ENCODE data around the gene NTRK1. TPM values are rescaled to one million over a fixed set of nuclear protein-coding genes. Genes with fewer than 3 reads are reported as not detected.

NTRK1 gene
- total and polyA plus RNA-seq, 2 of the 4 experiments (the other 2 are of a cell fraction): not detected

DNA sequence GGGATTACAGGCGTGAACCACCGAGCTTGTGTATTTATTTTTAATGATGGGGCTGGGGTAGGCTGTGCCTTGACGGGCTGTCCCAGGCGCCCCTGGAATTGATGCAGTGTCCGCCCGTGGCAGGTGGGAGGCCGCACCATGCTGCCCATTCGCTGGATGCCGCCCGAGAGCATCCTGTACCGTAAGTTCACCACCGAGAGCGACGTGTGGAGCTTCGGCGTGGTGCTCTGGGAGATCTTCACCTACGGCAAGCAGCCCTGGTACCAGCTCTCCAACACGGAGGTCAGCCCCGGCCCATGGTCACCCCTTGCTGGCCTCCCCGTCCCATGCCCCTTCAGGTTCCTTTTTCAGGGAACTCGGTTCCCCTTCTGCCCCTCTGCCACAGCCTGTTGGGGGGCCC lies 19.2 kb downstream of the NTRK1 start:
- intact Hi-C loops (cut with micrococcal nuclease): no loop called here
- ChIA-PET POLR2A (ENCODE audit: unreplicated experiment) (interaction anchor here (0.5 kb wide), 1 partner anchor 20 kb away, joined by 11 read pairs; the partner anchor contains the start of gene NTRK1), CTCF (interaction anchor here (1.1 to 1.2 kb wide), 2 partner anchors 20 to 48 kb away, joined by 4 read pairs; no protein-coding TSS in a partner anchor)
- H2AK9ac ChIP-seq (replicated peaks; ENCODE audit: low read depth, low read length, poor library complexity): no peak overlapping the region
- H2BK15ac ChIP-seq (ENCODE audit: low read depth, low read length): no peak overlapping the region
- H4K20me1 ChIP-seq (ENCODE audit: insufficient read depth, low read length): peaks cover 4% of the 10 kb centered on the region; the same call in 1 of the 2 replicates
- H2AK5ac ChIP-seq (ENCODE audit: low read depth, low read length): no peak overlapping the region
- dilution Hi-C loops (cut with HindIII; ENCODE audit: low sequenced_read_pairs, unreplicated experiment): no loop called here
- H4K5ac ChIP-seq (ENCODE audit: low read depth, low read length): no peak overlapping the region
- no peak overlapping the region for H3K9ac ChIP-seq (ENCODE audit: low read depth, low read length)
- H3K4me1 ChIP-seq (ENCODE audit: control insufficient read depth, insufficient read depth, low read length): no peaks in the 10 kb centered on the region
- no peak overlapping the region for H3K4ac ChIP-seq (ENCODE audit: low read depth, low read length)
- no peak overlapping the region for H2BK5ac ChIP-seq (ENCODE audit: low read depth, low read length, poor library complexity, severe bottlenecking)
- BruUV-seq (replicated peaks): no TSS peak
- no peak overlapping the region for H3K18ac ChIP-seq (ENCODE audit: low read depth, low read length)
- 80% methylated on average over 18 of the region's 21 CpGs; no CpG with 5 or more reads in 1 of the 2 experiments for WGBS, 2 experiments (ENCODE audit: extremely low coverage in 2 of 2, insufficient read length in 1 of 2)
- H3K9me1 ChIP-seq (ENCODE audit: insufficient read depth, low read length): no peaks in the 10 kb centered on the region
- H3K4me2 ChIP-seq (ENCODE audit: low read depth, low read length): no peak overlapping the region
- H3K14ac ChIP-seq (replicated peaks; ENCODE audit: low read depth, low read length): no peak overlapping the region
- H3K27me3 ChIP-seq (ENCODE audit: control insufficient read depth, insufficient read depth, low read length): peaks cover 92% of the 10 kb centered on the region
- H4K8ac ChIP-seq (ENCODE audit: low read depth in 2 of 2, low read length in 2 of 2): no peak overlapping the region
- H3K56ac ChIP-seq (ENCODE audit: extremely low read depth, insufficient read depth, low read length): no peak overlapping the region
- no peak overlapping the region for H3K4me3 ChIP-seq (ENCODE audit: insufficient read depth, low read depth, low read length)
- H3K23ac ChIP-seq (ENCODE audit: low read depth, low read length): no peak overlapping the region
- ATAC-seq (ENCODE audit: low read depth): no peak
- no peak overlapping the region for H2AFZ ChIP-seq (replicated peaks; ENCODE audit: low read length, poor library complexity)
- DNase-seq: no peak
- no peaks in the 10 kb centered on the region for H3K79me1 ChIP-seq (ENCODE audit: low read depth in 1 of 2, low read length in 2 of 2)
- no peak overlapping the region for H4K91ac ChIP-seq (ENCODE audit: insufficient read depth, low read depth, low read length)
- H3K27ac ChIP-seq (ENCODE audit: insufficient read depth, low read length): no peak overlapping the region
- in situ Hi-C loops (cut with MboI; ENCODE audit: low sequenced_read_pairs): loop anchor here (10.0 kb wide), 1 partner anchor 185 kb away; no protein-coding TSS in a partner anchor
- H2BK20ac ChIP-seq (ENCODE audit: low read depth, low read length): no peak overlapping the region
- TF ChIP-seq CTCF (conservative IDR thresholded peaks at IDR 0.05; ENCODE audit: low read depth, low read length): no peak
- TF ChIP-seq NFE2L2 (IDR thresholded peaks at IDR 0.05; ENCODE audit: low read depth, low read length): no peak
- TF ChIP-seq CEBPB (IDR thresholded peaks at IDR 0.05; ENCODE audit: low read depth, low read length): no peak
- TF ChIP-seq MAZ (IDR thresholded peaks at IDR 0.05; ENCODE audit: borderline replicate concordance, low read depth, low read length): no peak
- TF ChIP-seq BHLHE40 (IDR thresholded peaks at IDR 0.05; ENCODE audit: low read depth, low read length): no peak
- no peak for TF ChIP-seq MAFK (IDR thresholded peaks at IDR 0.05; ENCODE audit: low read depth, low read length)
- no peak for TF ChIP-seq FOS (IDR thresholded peaks at IDR 0.05; ENCODE audit: low read depth, low read length)
- no peak for TF ChIP-seq RCOR1 (IDR thresholded peaks at IDR 0.05; ENCODE audit: insufficient replicate concordance, low read length)
- TF ChIP-seq RAD21 (IDR thresholded peaks at IDR 0.05; ENCODE audit: low read length): no peak
- TF ChIP-seq SMC3 (IDR thresholded peaks at IDR 0.05; ENCODE audit: low read depth, low read length): no peak
- TF ChIP-seq POLR2A (IDR thresholded peaks at IDR 0.05; ENCODE audit: low read depth, low read length): no peak
- no peak for TF ChIP-seq MXI1 (IDR thresholded peaks at IDR 0.05; ENCODE audit: borderline replicate concordance, low read depth, low read length)
- TF ChIP-seq, protein P1, sequence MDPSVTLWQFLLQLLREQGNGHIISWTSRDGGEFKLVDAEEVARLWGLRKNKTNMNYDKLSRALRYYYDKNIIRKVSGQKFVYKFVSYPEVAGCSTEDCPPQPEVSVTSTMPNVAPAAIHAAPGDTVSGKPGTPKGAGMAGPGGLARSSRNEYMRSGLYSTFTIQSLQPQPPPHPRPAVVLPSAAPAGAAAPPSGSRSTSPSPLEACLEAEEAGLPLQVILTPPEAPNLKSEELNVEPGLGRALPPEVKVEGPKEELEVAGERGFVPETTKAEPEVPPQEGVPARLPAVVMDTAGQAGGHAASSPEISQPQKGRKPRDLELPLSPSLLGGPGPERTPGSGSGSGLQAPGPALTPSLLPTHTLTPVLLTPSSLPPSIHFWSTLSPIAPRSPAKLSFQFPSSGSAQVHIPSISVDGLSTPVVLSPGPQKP (IDR thresholded peaks at IDR 0.05; ENCODE audit: borderline replicate concordance, low read depth, low read length): no peak
- TF ChIP-seq CHD1 (IDR thresholded peaks at IDR 0.05; ENCODE audit: low read depth, low read length): no peak
- TF ChIP-seq, protein P2, sequence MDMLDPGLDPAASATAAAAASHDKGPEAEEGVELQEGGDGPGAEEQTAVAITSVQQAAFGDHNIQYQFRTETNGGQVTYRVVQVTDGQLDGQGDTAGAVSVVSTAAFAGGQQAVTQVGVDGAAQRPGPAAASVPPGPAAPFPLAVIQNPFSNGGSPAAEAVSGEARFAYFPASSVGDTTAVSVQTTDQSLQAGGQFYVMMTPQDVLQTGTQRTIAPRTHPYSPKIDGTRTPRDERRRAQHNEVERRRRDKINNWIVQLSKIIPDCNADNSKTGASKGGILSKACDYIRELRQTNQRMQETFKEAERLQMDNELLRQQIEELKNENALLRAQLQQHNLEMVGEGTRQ (IDR thresholded peaks at IDR 0.05; ENCODE audit: low read depth, low read length): no peak
- TF ChIP-seq RFX5 (IDR thresholded peaks at IDR 0.05; ENCODE audit: low read depth, low read length): no peak
- no peak overlapping the region for H2BK120ac ChIP-seq (ENCODE audit: low read depth, low read length)
- no peaks in the 10 kb centered on the region for H3K9me3 ChIP-seq (ENCODE audit: control insufficient read depth, insufficient read depth, low read length)
- no peaks in the 10 kb centered on the region for H3K36me3 ChIP-seq (ENCODE audit: control insufficient read depth, insufficient read depth, low read length)
